Stimulated activated CD4-positive, alpha-beta T cell treated with anti-CD3 and anti-CD28 coated beads, TNF-alpha, amount 100 ng/mL, for 24 hours (primary cell): ENCODE results near the gene RCOR3.
A peak's percentile ranks its signal among the peaks of the same experiment; 100 is the strongest.

Source experiments
- DNase-seq, 3 experiments: peaks; one replicate each; pipeline ENCODE4 v3.0.0-alpha.2; 2020; ENCODE audit warnings: low read depth in 3 of 3

RCOR3 gene

DNA sequence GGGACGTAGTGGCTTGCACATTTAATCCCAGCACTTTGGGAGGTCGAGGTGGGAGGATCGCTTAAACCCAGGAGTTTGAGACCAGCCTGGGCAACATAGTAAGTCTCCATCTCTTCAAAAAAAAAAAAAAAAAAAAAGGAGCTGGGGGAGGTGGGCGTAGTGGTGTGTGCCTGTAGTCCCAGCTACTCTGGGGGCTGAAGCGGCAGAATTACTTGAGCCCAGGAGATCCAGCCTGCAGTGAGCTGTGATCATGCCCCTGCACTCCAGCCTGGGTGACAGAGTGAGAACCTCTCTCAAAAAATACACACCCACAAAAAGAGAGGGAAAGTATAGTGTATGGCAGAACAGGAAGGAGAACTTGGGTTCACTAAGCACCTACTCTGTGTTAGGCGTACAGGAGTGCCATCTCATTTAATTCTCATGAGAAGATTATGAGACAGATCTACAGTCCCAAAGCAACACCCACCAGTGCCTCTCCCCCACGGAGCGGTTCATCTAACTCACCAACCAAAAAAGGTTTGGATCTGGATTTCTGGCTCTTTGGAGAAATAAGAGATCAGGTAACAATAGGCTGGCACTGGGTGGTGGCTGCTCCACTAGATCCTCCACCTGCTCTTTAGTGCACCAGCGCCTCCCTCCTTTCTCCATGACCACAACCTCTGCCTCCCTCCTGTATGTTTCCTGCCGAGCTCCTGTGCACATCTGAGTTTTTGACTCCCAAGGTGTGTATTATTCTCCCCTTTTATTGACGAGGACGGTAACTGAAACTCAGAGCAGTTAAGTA is 66.0 kb downstream of the RCOR3 start:
- DNase-seq, result no peak

GRCh38 chr1:211326140-211326527 is 67.0 kb downstream of the RCOR3 start:
- no peak for DNase-seq

- DNase-seq, result peak in 1 of 3 experiments; percentile 48
Observed at GRCh38 chr1:211326528-211327345, 67.6 kb downstream of the RCOR3 start, which contains the start of gene TRAF5. TSS of gene TRAF5 (plus strand) at chr1:211326833. CDS start at chr1:211353240, 26,407 bp downstream.

DNA sequence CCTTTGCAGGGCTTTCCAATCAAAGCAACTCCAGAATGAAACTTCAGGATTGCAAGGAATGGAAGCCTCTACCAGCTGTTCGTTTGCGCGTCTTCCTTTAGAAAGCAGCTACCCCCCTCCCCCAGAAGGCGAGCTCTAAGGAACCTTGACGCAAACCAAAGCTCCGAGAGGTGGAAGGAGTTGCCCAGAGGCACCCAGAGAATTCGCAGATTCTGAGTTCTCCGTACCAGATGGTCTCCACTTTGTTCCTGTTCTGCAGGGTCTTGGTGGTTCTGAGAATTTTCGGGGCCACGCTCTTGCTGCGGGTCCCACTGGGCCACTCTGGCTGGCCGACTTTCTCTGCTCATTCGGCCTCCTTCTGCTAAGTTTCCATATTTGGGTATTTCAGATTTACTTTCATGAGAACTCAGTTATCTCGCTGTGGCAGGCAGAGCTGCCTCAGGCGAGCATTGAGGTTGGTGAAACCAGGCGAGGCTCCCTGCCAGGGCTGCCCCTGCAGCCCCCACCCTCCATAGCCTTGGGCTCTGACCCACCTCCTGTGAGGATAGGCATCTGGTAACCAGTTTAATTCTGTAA is 68.3 kb downstream of the RCOR3 start:
- no peak for DNase-seq

DNA sequence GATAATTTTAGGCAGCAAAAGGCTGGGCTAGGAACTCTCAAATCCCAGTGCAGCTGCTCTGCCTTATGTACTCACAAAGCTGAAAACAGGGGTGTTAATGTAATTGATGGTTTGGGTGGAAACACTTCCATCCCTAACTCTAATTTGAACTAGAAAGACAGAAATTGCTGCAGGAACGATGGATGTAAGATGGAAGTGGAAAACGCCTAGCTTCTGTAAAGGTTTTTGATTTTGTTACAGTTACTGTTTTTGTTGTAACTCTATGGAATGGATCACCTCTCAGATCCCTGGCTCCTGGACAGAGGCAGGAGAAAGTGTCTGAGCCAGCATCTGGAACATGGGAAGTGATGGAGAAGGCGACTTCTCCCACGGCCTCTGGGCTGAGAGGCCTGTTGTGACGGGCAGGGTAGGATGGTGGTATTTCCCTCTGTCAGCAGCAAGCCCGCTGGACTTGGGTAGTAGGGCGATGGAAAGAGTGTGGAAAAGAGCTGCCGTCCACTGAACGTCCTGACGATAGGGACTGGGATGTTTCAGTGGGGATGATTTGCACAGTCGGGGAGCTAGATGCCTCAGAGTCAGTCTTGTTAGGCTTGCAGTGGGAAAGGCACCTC is 69.0 kb downstream of the RCOR3 start:
- no peak for DNase-seq

- no peak for DNase-seq
Observed at GRCh38 chr1:211328866-211329475, 69.8 kb downstream of the RCOR3 start.

GRCh38 chr1:211329764-211330201 is 70.6 kb downstream of the RCOR3 start:
- DNase-seq, result no peak

GRCh38 chr1:211330282-211330936 is 71.2 kb downstream of the RCOR3 start:
- DNase-seq, result no peak

- no peak for DNase-seq
Observed at GRCh38 chr1:211331011-211331709, 72.0 kb downstream of the RCOR3 start.

GRCh38 chr1:211332036-211332616 is 73.0 kb downstream of the RCOR3 start:
- no peak for DNase-seq

DNA sequence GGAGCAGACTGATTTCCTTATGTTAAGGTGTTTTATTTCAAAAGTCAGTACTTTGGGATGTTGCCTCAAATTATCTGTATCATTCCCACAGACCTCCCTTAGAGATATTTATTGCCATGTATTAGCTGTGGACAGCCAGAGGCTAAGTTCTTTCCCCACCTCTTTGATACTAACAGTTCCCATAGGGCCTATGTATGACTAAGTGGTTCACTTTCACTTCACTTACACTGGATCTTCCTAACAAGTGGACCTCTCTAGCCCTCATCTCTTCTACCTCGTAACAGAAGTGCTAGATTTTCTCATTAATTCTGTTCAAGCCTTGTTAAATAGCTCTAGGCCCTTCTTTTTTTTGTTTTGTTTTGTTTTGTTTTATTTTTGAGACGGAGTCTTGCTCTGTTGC is 73.7 kb downstream of the RCOR3 start:
- no peak for DNase-seq

- no peak for DNase-seq
Observed at GRCh38 chr1:211333906-211334305, 74.7 kb downstream of the RCOR3 start.

GRCh38 chr1:211334986-211335385 is 75.8 kb downstream of the RCOR3 start:
- DNase-seq, result no peak

DNA sequence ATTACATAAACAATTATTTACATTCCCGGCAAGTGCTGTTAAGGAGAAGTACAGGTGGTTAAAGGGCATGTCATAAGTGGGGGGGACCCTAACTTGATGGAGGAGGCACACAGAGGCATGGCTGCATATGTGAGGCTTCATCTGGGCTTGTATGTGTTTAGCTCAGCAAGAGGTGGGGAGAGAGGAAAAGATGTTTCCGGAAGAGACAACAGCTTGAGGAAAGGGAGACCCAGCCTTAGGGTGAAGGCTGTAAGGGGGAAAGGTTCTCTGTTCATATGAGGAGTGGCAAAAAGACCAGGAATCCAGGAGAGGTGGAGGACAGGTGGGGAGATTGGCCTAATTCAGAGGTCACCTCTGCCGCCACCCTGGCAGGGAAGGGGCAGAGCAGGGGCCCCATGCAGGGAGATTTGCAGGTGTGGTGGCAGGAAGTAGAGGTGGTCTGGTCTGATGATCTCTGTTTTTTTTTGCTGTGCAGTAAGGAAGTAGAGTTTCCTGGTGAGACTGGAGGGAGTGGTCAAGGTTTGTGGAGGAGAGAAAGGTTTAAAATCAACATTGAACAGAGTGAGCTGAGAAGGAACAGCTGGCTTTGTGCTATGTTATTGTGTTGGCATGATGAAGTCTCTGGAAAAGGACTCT is 76.5 kb downstream of the RCOR3 start:
- DNase-seq, result no peak

- no peak for DNase-seq
Observed at GRCh38 chr1:211336161-211336560, 77.0 kb downstream of the RCOR3 start.

DNA sequence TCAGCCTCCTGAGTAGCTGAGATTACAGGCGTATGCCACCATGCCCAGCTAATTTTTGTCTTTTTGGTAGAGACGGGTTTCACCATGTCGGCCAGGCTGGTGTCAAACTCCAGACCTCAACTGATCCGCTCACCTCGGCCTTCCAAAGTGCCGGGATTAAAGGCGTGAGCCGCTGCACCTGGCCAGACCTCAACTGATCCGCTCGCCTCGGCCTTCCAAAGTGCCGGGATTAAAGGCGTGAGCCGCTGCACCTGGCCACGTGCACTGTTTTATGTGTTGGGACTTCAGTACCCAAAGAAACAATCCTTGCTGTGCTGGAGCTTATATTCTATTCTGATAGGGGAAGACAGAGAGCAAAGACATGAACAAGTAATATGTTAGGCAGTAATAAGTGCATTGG is 77.6 kb downstream of the RCOR3 start:
- DNase-seq, result no peak

DNA sequence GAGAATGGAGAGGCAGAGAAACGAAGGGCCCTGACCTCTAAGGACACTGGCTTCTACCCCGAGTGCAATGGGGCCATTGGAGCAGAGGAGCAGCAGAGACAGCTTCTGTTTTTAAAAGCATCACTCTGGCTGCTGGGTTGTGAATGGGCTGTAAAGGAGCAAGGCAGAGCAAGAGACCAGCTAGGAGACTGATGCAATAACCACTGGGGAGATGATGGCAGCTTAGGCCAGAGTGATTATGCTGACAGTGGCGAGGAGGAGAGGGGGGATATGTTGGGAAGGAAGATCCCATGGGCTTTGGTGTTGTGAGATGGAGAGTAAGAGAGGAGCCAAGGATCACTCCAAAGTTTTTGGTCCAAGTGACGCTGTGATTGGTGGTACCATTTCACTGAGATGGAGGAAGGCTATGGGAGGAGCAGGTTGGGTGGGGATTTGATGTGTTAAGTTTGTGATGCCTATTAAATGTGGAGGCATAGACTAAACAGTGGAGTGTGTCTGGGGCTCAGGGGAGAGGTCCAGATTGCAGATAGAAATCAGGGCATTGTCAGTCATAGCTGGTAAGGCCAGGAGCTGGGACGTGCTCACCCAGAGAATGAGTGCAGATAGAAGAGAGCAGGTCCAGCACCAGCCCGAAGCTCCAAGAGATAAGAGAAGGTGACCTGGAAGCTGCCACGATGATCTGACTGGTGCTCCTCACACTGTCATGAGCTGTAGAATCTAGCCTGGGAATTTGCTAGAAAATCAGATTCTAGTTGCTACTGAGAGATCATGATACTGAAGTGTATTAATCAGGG is 78.5 kb downstream of the RCOR3 start:
- no peak for DNase-seq

- no peak for DNase-seq
Observed at GRCh38 chr1:211338224-211338620, 79.1 kb downstream of the RCOR3 start.

DNA sequence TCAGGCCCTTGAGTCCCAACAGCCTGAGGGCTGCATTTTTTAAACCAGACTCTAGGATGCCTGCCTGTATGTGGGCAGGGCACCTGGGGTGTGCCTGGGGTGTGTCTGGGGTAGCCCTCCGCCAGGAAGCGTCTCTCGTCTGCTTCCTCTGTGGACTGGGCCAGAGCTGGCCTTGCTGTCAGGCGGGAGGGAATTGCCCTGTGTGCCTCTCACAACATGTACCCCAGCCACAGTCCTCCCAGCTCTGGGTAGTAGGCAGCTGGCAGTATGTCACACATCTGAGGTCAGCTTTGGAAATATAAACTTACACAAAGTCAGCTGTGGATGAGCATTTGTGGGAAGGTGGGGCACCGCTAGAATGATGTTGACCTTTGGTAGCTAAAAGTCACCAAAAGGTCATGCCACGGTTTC is 80.5 kb downstream of the RCOR3 start:
- no peak for DNase-seq
